GM12873 (cell line): ENCODE results near the gene NUP210L.

ENCODE experiments used
- CTCF ChIP-seq: IDR thresholded peaks from 2 replicates; pipeline ENCODE4 v1.5.1; 2012; ENCODE audit warnings: low read depth, mild to moderate bottlenecking, moderate library complexity, low read length, control low read depth; ENCODE audit not compliant: insufficient read depth; ENCODE audit errors: missing control alignments

NUP210L gene

GRCh38 chr1:154186852-154187501 is 32.1 kb upstream of the NUP210L start:
- TF ChIP-seq CTCF: no peak

GRCh38 chr1:154186177-154186576 is 31.3 kb upstream of the NUP210L start:
- TF ChIP-seq CTCF: peak; percentile 81

GRCh38 chr1:154183046-154183915 is 28.4 kb upstream of the NUP210L start:
- TF ChIP-seq CTCF: no peak

- peak; percentile 11 for TF ChIP-seq CTCF
These were observed 27.6 kb upstream of the NUP210L start for GRCh38 chr1:154182344-154183045.

- no peak for TF ChIP-seq CTCF
These were observed 27.1 kb upstream of the NUP210L start for GRCh38 chr1:154181944-154182343.

- TF ChIP-seq CTCF: no peak
These were observed 25.2 kb upstream of the NUP210L start for GRCh38 chr1:154179946-154180687.
